DOHH2 (cell line): ENCODE data around the gene DDX39A.

ENCODE experiments used
- EZH2phosphoT487 ChIP-seq: fragments of 200-600 bp; sonication (generic); IDR thresholded peaks from 2 replicates; pipeline ENCODE4 v1.6.1; 2017; ENCODE audit warnings: borderline replicate concordance, mild to moderate bottlenecking, antibody characterized with exemption, low read length, moderate library complexity, mixed read lengths
- TF ChIP-seq, protein P1 (sequence below): fragments of 200-600 bp; sonication (generic); IDR thresholded peaks from one replicate; pipeline ENCODE4 v1.5.1; 2014; ENCODE audit warnings: antibody characterized with exemption, mild to moderate bottlenecking, low read depth, low read length; ENCODE audit not compliant: poor library complexity, severe bottlenecking

DNA sequence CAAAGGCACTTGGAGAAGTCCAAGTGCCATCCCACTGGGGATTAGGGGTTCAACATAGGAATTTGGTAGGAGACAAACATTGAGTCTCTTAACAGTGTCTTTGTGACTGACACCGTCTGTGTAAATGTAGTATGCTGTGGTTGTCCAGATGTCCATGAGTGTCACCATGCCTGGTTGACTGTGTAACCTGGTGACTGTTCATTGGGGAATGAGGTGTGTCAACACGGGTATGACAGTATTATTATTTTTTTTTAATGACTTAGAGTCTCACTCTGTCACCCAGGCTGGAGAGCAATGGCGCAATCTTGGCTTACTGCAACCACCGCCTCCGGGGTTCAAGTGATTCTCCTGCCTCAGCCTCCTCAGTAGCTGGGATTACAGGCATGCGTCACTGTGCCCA is 30.2 kb upstream of the DDX39A start:
- TF ChIP-seq, protein P1, sequence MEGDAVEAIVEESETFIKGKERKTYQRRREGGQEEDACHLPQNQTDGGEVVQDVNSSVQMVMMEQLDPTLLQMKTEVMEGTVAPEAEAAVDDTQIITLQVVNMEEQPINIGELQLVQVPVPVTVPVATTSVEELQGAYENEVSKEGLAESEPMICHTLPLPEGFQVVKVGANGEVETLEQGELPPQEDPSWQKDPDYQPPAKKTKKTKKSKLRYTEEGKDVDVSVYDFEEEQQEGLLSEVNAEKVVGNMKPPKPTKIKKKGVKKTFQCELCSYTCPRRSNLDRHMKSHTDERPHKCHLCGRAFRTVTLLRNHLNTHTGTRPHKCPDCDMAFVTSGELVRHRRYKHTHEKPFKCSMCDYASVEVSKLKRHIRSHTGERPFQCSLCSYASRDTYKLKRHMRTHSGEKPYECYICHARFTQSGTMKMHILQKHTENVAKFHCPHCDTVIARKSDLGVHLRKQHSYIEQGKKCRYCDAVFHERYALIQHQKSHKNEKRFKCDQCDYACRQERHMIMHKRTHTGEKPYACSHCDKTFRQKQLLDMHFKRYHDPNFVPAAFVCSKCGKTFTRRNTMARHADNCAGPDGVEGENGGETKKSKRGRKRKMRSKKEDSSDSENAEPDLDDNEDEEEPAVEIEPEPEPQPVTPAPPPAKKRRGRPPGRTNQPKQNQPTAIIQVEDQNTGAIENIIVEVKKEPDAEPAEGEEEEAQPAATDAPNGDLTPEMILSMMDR: no peak
- no peak for TF ChIP-seq EZH2phosphoT487
